Skeletal muscle tissue (tissue), 4 donors: Measurements from ENCODE around the gene FAAP100. TPM values are rescaled to one million over a fixed set of nuclear protein-coding genes. Genes with fewer than 3 reads are reported as not detected.

Source experiments
- H3K27ac ChIP-seq: one replicate; pipeline ENCODE4 v1.7.0; 2013; ENCODE audit warnings: mild to moderate bottlenecking, low read depth, low read length, inconsistent platforms
- H3K27me3 ChIP-seq, 3 donors: one replicate each; pipeline ENCODE4 v1.7.0; 2013; ENCODE audit warnings: low read length in 3 of 3; ENCODE audit not compliant: control insufficient read depth in 3 of 3, insufficient read depth in 3 of 3
- H3K36me3 ChIP-seq, 3 donors: one replicate each; pipeline ENCODE4 v1.7.0; 2013; ENCODE audit warnings: low read length in 3 of 3; ENCODE audit not compliant: control insufficient read depth in 3 of 3, insufficient read depth in 3 of 3
- H3K4me1 ChIP-seq, 3 donors: one replicate each; pipeline ENCODE4 v1.7.0; 2013; ENCODE audit warnings: low read length in 3 of 3, mild to moderate bottlenecking in 3 of 3; ENCODE audit not compliant: control insufficient read depth in 3 of 3, insufficient read depth in 3 of 3
- H3K4me3 ChIP-seq, 3 donors: one replicate each; pipeline ENCODE4 v1.7.0; 2013; ENCODE audit warnings: low read length in 3 of 3
- H3K9ac ChIP-seq, 3 donors: one replicate each; pipeline ENCODE4 v1.7.0; 2013; ENCODE audit warnings: low read length in 3 of 3, mild to moderate bottlenecking in 3 of 3, moderate library complexity in 2 of 3, low read depth in 1 of 3
- H3K9me3 ChIP-seq, 3 donors: one replicate each; pipeline ENCODE4 v1.7.0; 2013; ENCODE audit warnings: low read length in 3 of 3; ENCODE audit not compliant: control insufficient read depth in 3 of 3
- total RNA-seq: library from RNA; depleted of rRNA; stranded (reverse); fragments of >200 nt; gene quantifications from one replicate; pipeline ENCODE4 v1.2.3, GENCODE V29; 2014
- donor health status: Osteomylitis.

FAAP100 gene
- total RNA-seq, 1 donor from 2014 or later: 7.8 TPM

GRCh38 chr17:81577278-81578000, 25.3 kb upstream of the FAAP100 start:
- Histone ChIP-seq H3K4me3 (peak overlapping the region in 2 of 3 donors; percentile 12 to 22), H3K4me1 (peaks cover 15 to 30% (median 15%) of the 10 kb centered on the region in 3 donors), H3K36me3 (peaks cover 28 to 39% (median 30%) of the 10 kb centered on the region in 3 donors), H3K27ac (peak overlapping the region; percentile 13), H3K27me3 (no peaks in the 10 kb centered on the region), H3K9me3 (no peaks in the 10 kb centered on the region), H3K9ac (peak overlapping the region in 2 of 3 donors; percentile 3 to 4)

- Histone ChIP-seq H3K9me3 (no peaks in the 10 kb centered on the region), H3K9ac (peak overlapping the region in 1 of 3 donors; percentile 57), H3K27ac (peak overlapping the region; percentile 13), H3K36me3 (peaks cover 26 to 34% (median 26%) of the 10 kb centered on the region in 3 donors), H3K27me3 (no peaks in the 10 kb centered on the region), H3K4me3 (peak overlapping the region; percentile 12 to 41 (median 39)), H3K4me1 (peaks cover 8 to 27% (median 14%) of the 10 kb centered on the region in 3 donors)
Measured at GRCh38 chr17:81576621-81577277, 24.6 kb upstream of the FAAP100 start.

- Histone ChIP-seq H3K4me3 (no peak overlapping the region), H3K27me3 (no peaks in the 10 kb centered on the region), H3K27ac (no peak overlapping the region), H3K36me3 (peaks cover 30 to 39% (median 31%) of the 10 kb centered on the region in 3 donors), H3K4me1 (peaks cover 8 to 22% (median 13%) of the 10 kb centered on the region in 3 donors), H3K9me3 (no peaks in the 10 kb centered on the region), H3K9ac (no peak overlapping the region)
Measured at GRCh38 chr17:81575836-81576235, 23.7 kb upstream of the FAAP100 start.

- no peaks in the 10 kb centered on the region for H3K27me3 ChIP-seq
- H3K36me3 ChIP-seq: peaks cover 35 to 42% (median 38%) of the 10 kb centered on the region in 3 donors
- no peak overlapping the region for H3K4me3 ChIP-seq
- H3K9me3 ChIP-seq: no peaks in the 10 kb centered on the region
- H3K4me1 ChIP-seq: peaks cover 8 to 22% (median 13%) of the 10 kb centered on the region in 3 donors
- no peak overlapping the region for H3K27ac ChIP-seq
- no peak overlapping the region for H3K9ac ChIP-seq
Measured at GRCh38 chr17:81574643-81574956, 22.4 kb upstream of the FAAP100 start.

- peaks cover 8 to 22% (median 13%) of the 10 kb centered on the region in 3 donors for H3K4me1 ChIP-seq
- H3K9me3 ChIP-seq: no peaks in the 10 kb centered on the region
- peaks cover 39 to 44% (median 40%) of the 10 kb centered on the region in 3 donors for H3K36me3 ChIP-seq
- no peak overlapping the region for H3K4me3 ChIP-seq
- no peaks in the 10 kb centered on the region for H3K27me3 ChIP-seq
- no peak overlapping the region for H3K9ac ChIP-seq
- no peak overlapping the region for H3K27ac ChIP-seq
Measured at GRCh38 chr17:81573794-81574642, 21.9 kb upstream of the FAAP100 start.

- no peak overlapping the region for H3K4me3 ChIP-seq
Measured at GRCh38 chr17:81572563-81573168, 20.5 kb upstream of the FAAP100 start.

GRCh38 chr17:81570964-81571363, 18.8 kb upstream of the FAAP100 start:
- Histone ChIP-seq H3K36me3 (peaks cover 49 to 65% (median 56%) of the 10 kb centered on the region in 3 donors), H3K27ac (no peak overlapping the region)

More at GRCh38 chr17:81572563-81573168, 20.5 kb upstream of the FAAP100 start:
- Histone ChIP-seq H3K27me3 (no peaks in the 10 kb centered on the region), H3K27ac (no peak overlapping the region), H3K36me3 (peaks cover 48 to 54% (median 51%) of the 10 kb centered on the region in 3 donors), H3K9ac (no peak overlapping the region), H3K9me3 (no peaks in the 10 kb centered on the region), H3K4me1 (peaks cover 8 to 25% (median 10%) of the 10 kb centered on the region in 3 donors)

GRCh38 chr17:81569986-81570514, 17.9 kb upstream of the FAAP100 start:
- no peaks in the 10 kb centered on the region for H3K9me3 ChIP-seq
- H3K9ac ChIP-seq: no peak overlapping the region
- no peak overlapping the region for H3K4me3 ChIP-seq
- H3K36me3 ChIP-seq: peaks cover 54 to 69% (median 58%) of the 10 kb centered on the region in 3 donors
- no peaks in the 10 kb centered on the region for H3K27me3 ChIP-seq
- H3K4me1 ChIP-seq: peaks cover 20 to 30% (median 21%) of the 10 kb centered on the region in 3 donors
- H3K27ac ChIP-seq: no peak overlapping the region

More at GRCh38 chr17:81570964-81571363, 18.8 kb upstream of the FAAP100 start:
- H3K9ac ChIP-seq: no peak overlapping the region
- H3K4me3 ChIP-seq: no peak overlapping the region
- H3K4me1 ChIP-seq: peaks cover 17 to 26% (median 20%) of the 10 kb centered on the region in 3 donors
- no peaks in the 10 kb centered on the region for H3K9me3 ChIP-seq
- no peaks in the 10 kb centered on the region for H3K27me3 ChIP-seq

- H3K9ac ChIP-seq: no peak overlapping the region
- peaks cover 20 to 30% (median 21%) of the 10 kb centered on the region in 3 donors for H3K4me1 ChIP-seq
- H3K4me3 ChIP-seq: no peak overlapping the region
- no peaks in the 10 kb centered on the region for H3K9me3 ChIP-seq
- H3K36me3 ChIP-seq: peaks cover 70 to 73% (median 72%) of the 10 kb centered on the region in 3 donors
- H3K27me3 ChIP-seq: no peaks in the 10 kb centered on the region
- H3K27ac ChIP-seq: peak overlapping the region; percentile 76
Measured at GRCh38 chr17:81568416-81568815, 16.3 kb upstream of the FAAP100 start.
